T47D (cell line): Measurements from ENCODE around the gene FAM13A.

Source experiments
- DNase-seq, 2 experiments: peaks; one replicate each; pipeline versions ENCODE4 v3.0.0 to v3.0.0-alpha.2; 2011 to 2012; ENCODE audit warnings: low read depth in 1 of 2, low spot score in 1 of 2
- JUND ChIP-seq: IDR thresholded peaks from 2 replicates; pipeline ENCODE4 v1.6.1; 2012; ENCODE audit warnings: low read depth
- in situ Hi-C: cut with HindIII; loops from 2 replicates; pipeline ENCODE4 v1.10.0; 2016; ENCODE audit warnings: low sequenced_read_pairs, low pct_unique_long_range_greater_than_20kb

The FAM13A gene

GRCh38 chr4:88812420-88812819 is 244.6 kb downstream of the FAM13A start:
- peak in 1 of 2 experiments; percentile 23 for DNase-seq
- TF ChIP-seq JUND = no peak
- in situ Hi-C loops = no loop called here

- no peak for TF ChIP-seq JUND
- no peak for DNase-seq
- in situ Hi-C loops = no loop called here
Measured at GRCh38 chr4:88811904-88812303, 245.1 kb downstream of the FAM13A start.

- in situ Hi-C loops = no loop called here
Measured at GRCh38 chr4:88810325-88810724, 246.7 kb downstream of the FAM13A start.

DNA sequence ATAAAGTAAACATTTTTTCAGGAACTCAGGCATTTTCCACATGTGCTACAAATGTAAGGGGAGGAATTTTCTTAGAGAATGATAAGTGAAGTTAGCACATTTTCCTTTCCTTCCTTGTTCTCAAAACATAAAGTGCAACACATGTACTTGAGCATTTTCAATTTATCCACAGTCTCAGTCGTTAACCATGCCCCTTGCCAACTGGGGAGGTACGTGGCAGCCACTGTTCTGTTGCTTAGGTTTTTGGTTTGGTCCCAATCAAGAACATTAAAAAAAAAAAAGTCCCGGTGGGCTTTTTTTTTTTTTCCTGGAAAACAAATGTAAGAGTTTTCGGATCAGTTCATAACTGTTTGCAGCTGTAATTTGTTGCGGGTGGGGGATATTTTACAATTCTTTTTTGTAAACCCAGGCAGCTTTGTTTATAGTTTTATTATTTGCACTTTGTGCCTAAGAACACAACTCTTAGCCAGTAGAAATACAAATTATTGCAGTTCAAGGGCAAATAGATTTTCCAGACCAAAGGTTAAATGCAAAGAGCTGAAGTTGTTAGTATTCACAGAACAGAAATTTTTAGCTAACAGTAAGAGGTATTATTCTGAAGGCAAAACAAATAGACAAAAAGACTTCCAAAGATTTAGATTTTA is 247.3 kb downstream of the FAM13A start:
- no peak for DNase-seq
- TF ChIP-seq JUND = no peak
- in situ Hi-C loops = no loop called here

More at GRCh38 chr4:88810325-88810724, 246.7 kb downstream of the FAM13A start:
- no peak for TF ChIP-seq JUND
- no peak for DNase-seq

DNA sequence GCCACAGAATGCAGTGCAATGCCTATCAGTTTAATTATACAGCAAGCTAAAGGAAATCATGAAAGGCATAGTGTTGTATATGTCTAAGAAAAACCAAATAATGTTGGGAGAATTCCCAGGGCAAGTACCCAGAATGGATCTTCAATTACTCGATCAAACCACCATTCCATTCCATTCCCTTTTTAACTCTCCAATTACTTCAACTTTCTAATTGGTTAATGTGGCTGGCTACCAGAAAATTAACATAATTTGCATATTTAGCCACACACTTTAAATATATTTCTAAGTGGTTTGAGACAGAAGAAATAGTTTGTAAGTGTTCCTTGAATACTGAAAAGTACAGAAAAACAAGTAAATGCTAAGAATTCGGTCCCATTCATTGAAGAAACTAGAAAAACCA is 247.9 kb downstream of the FAM13A start:
- in situ Hi-C loops = no loop called here
- no peak for TF ChIP-seq JUND

GRCh38 chr4:88807499-88807898 is 249.5 kb downstream of the FAM13A start:
- no peak for TF ChIP-seq JUND
- in situ Hi-C loops = no loop called here
- no peak for DNase-seq

More for the DNA sequence above, 247.9 kb downstream of the FAM13A start:
- no peak for DNase-seq

DNA sequence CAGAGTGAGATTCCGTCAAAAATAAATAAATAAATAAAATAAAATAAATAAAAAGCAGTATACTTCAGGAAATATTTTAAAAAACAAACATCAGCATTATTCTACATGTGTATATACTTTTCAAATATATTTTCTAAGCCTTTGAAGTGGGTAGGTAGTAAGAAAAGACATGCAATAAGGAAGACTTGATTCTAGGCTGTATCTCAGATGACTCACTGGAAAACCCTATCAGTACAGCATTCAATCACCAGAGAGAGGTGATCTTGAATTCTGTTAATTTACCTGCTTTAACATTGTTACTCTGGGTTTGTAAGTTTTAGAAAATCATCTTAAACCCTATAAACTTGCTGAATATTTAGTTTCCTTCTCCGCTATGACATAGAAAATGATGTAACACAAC is 252.8 kb downstream of the FAM13A start:
- in situ Hi-C loops = no loop called here

DNA sequence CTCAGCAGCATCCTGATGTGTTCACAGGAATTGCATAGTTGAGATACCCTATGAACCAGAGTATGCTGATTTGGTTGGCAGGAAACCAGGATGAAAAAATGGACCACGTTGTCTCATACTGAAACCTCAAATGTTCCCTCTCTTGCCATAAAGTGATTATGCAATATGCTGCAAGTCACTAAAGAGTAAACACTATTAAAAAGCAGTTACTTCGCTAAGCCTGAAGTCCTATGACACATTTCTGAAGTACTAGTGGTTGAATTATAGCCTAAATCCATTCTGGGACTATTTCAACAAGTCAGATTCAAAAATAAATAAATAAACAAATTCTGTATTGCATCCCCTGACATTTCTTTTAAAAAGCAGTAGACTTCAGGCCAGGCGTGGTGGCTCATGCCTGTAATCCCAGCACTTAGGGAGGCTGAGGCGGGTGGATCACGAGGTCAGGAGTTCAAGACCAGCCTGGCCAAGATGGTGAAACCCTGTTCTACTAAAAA is 253.3 kb downstream of the FAM13A start:
- DNase-seq = no peak
- TF ChIP-seq JUND = no peak
- in situ Hi-C loops = no loop called here

More for the DNA sequence above, 252.8 kb downstream of the FAM13A start:
- DNase-seq = no peak
- TF ChIP-seq JUND = no peak

GRCh38 chr4:88802585-88803286 is 254.2 kb downstream of the FAM13A start:
- no peak for DNase-seq
- TF ChIP-seq JUND = no peak
- in situ Hi-C loops = no loop called here

- no peak for TF ChIP-seq JUND
- in situ Hi-C loops = no loop called here
- DNase-seq = peak in 1 of 2 experiments; percentile 10
Measured at GRCh38 chr4:88802138-88802537, 254.8 kb downstream of the FAM13A start.

GRCh38 chr4:88799900-88800299 is 257.1 kb downstream of the FAM13A start:
- TF ChIP-seq JUND = no peak
- in situ Hi-C loops = no loop called here
- no peak for DNase-seq

DNA sequence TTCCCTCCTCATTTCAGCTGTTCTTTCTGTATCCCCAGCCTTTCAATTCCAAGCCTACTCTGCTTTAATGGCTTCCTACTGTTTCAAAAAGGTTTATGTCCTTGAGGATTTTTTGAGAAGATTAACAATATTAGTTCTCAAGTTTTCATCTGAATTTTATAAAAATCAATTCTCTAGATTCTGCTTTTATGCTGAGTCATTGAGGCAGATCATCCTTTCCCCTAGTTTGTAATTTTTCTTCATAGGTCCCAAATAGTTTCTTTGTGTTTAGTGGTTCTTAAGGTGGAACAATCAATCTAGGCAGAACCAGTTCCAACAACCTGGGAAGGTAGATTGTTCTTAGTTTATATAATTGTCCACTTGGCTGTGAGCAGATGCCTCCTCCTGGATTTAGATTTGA is 259.3 kb downstream of the FAM13A start:
- DNase-seq = no peak
- no peak for TF ChIP-seq JUND
- in situ Hi-C loops = no loop called here

GRCh38 chr4:88796545-88796944 is 260.4 kb downstream of the FAM13A start:
- no peak for TF ChIP-seq JUND
- in situ Hi-C loops = no loop called here
- no peak for DNase-seq
